ENCODE results near the gene ZSWIM7.
A peak's percentile ranks its signal among the peaks of the same experiment; 100 is the strongest.
"Not testable (repeated sequence)": the region's sequence is repeated elsewhere in the genome, so short reads cannot be mapped to it uniquely, and the experiment has no call there.

ZSWIM7 gene

DNA sequence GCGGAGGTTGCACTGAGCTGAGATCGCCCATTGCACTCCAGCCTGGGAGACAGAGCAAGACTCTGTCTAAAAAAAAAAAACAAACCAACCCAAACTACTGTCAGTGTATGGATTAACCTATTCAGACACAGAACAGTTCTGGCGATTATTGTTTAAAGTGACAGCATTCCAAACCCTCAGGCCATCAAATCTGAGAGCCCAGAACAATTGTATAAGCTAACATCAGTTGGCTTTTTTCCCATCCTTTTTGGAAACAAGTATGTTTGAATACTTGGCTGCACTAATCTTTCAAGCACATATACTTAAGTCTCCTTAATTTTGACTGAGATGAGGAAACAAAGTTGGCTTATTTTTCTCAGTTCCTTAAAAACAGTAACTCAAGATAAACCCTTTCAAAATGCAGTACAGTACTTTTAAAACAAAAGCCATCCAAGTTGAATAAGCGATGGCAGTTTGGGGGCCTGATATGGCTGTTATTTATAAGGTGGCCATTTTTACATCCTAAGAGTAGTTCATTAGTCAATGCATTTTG lies 1.4 kb downstream of the ZSWIM7 start:
- DNase-seq (ENCODE audit: low spot score): no peak

DNA sequence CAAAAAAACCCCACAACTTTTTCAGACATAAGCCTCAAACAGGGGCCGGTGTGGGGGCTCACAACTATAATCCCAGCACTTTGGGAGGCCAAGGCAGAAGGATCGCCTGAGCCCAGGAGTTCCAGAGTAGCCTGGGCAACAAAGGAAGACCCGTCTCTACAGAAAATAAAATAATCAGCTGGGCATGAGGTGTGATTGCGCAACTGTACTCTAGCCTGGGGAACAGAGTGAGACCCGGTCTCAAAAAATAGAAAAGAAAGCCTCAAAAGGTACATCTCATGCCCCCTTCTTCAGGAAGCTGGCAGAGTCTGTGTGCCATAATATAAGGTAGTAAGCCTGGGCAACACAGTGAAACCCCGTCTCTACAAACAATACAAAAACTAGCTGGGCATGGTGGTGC lies 3.2 kb downstream of the ZSWIM7 start:
- DNase-seq (ENCODE audit: low spot score): no peak

DNA sequence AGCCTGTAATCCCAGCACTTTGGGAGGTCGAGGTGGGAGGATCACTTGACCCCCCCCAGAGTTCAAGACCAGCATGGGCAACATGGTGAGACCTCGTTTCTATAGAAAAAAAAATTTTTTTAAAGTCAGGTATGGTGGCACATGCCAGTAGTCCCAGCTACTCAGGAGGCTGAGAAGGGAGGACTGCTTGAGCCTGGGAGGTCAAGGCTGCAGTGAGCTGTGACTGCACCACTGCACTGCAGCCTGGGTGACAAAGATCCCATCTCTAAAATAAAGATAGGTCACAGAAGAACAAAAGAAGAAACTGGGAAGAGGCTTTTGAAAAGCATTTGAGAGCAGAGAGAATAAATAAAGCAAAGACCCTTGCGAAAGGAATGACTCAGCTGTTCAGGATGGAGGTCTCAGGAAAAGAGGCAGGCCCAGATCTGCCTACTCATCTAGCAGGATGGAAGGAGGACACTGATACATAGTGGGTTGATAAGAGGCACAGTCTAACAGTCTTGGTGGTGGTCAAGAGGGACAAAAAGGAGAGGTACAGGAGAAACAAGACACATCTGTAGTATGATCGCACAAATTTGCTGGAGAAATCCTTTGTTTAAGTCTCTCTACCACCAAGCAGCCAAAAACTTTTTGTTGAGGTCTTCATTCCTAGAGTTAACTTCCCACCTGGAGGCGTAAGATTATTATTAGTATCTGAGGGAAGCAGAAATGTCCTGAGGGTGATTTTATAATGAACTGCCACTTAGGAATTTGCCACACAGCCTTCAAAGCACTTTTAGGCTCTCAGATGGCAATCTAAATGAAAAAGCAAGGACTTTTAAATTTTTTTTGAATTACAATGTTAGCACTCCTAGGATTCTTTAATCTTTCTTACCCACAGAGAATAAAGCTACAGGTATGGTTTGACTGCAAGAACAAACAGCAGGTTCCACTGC lies 17.6 kb downstream of the ZSWIM7 start:
- no peak for DNase-seq (ENCODE audit: low spot score)

DNA sequence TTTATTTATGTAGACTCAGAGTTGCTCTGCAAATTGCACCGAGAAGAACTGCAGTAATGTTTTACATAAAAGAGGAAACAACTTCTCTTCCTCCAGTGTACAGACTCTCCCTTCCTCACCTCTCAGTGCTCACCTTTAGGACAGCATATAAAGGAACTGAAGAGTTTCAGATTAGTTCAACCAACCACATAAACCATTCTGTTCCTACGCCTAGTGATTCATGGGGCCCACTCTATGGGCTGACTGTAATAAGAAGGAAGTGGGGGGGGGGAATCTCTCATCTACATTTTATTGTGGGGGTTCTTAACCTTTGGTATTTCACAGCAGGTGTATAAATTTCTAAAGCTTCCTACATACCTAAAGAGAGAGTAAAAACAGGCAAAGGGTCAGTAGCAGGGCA lies 18.3 kb downstream of the ZSWIM7 start:
- DNase-seq (ENCODE audit: low spot score): no peak

DNA sequence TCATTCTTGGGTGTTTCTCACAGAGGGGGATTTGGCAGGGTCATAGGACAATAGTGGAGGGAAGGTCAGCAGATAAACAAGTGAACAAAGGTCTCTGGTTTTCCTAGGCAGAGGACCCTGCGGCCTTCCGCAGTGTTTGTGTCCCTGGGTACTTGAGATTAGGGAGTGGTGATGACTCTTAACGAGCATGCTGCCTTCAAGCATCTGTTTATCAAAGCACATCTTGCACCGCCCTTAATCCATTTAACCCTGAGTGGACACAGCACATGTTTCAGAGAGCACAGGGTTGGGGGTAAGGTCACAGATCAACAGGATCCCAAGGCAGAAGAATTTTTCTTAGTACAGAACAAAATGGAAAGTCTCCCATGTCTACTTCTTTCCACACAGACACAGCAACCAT lies 20.5 kb downstream of the ZSWIM7 start:
- DNase-seq (ENCODE audit: low spot score): not testable (repeated sequence)

DNA sequence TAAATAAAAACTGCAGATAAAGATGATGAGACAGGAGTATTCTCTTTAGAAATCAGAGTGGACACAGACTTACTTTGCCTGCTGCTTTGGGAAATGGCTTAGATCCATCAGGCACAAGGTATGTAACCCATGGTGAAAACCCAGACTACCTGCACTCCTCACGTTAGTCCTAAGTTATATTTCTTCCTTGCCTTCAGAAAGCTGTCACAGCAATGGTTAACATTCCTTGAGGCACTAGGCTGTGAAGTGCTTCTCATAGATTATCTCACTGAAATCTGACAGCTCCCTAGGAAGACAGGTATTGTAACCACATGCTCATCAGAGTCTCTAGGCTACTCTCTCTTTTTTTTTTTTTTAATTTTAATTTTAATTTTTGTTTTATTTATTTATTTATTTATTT lies 20.9 kb downstream of the ZSWIM7 start:
- no peak for DNase-seq (ENCODE audit: low spot score)

DNA sequence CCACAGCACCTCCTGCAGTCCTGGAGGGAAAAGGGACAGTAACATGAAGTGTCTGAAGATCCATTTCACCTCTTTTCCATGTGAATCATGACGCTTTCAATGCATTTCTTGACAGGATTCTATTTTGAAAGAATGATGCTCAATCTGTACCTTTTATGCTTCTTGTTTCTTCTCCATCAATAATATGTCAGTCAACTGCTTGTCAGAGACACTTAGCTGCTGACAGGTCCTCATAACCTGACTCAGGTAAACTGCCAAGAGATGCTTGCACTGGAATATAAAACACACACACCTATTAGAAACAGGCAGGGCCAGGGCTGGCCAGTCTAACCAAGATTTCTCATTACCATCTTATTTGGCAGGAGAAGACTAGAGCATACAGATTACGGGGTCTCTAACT lies 21.6 kb downstream of the ZSWIM7 start:
- no peak for DNase-seq (ENCODE audit: low spot score)

DNA sequence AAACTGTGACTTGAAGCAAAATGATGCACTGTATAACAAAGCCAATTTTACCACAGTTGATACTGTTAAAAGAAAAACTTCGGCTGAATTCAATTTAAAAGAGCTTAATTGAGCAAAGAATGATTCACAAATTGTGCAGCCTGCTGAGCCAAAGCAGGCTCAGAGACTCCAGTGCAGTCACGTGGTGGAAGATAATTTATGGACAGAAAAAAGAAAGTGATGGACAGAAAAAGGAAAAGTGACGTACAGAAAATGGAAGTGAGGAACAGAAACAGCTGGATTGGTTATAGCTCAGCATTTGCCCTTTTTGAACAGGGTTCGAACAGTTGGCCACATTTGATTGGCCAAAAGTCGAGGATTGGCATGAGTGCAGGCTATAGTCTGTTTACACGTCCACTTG lies 25.7 kb downstream of the ZSWIM7 start:
- no peak for DNase-seq (ENCODE audit: low spot score)

DNA sequence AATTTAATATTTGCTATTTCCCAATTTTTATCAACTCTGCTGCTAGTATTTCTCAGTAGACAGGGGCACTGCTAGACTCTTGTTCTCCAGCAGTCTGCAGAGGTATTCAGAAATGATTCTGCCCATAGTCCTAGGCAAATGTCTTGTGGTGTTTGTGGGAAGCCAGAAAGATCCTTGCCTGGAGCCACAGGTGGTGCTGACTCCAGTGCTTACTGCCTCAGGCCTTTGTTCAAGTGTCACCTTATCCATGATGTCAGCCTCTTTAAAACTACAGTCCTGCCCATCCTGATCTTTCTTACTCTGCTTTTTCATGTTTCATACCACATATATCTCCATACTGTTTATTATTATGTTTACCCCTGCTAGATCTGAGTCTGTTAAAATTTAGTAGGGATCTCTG lies 26.5 kb downstream of the ZSWIM7 start:
- DNase-seq (ENCODE audit: low spot score): no peak

DNA sequence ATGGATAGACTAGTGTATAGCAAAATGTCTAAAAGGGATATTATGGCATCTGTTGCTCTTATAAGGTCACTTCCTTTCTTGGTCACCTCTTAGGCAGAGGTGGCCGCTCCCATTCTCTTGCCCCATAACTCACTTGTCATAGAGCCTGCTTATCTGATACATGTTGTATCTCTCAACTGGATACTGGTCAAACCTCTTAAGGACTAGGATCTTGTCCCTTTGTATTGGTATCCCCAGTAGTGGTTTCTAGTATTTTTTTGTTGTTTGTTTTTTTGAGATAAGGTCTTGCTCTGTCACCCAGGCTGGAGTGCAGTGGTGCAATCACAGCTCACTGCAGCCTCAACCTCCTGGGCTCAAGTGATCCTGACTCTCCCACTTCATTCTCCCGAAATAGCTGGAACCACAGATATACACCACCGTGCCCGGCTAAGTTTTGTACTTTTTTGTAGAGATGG lies 27.0 kb downstream of the ZSWIM7 start:
- DNase-seq (ENCODE audit: low spot score): no peak

DNA sequence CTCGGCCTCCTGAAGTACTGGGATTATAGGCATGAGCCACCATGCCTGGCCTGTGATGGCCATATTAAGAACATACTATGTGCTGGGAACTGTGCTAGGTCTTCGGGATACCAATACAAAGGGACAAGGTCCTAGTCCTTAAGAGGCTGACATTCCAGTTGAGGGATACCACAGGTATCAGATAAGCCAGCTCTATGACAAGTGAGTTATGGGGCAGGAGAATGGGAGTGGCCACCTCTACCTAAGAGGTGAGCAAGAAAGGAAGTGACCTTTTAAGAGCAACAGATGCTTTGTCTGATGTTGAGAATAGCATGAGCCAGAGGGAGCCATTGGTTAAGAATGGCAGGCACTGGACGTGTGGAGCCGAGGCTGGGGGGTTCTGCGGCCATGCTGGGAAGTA lies 27.6 kb downstream of the ZSWIM7 start:
- DNase-seq (ENCODE audit: low spot score): no peak

DNA sequence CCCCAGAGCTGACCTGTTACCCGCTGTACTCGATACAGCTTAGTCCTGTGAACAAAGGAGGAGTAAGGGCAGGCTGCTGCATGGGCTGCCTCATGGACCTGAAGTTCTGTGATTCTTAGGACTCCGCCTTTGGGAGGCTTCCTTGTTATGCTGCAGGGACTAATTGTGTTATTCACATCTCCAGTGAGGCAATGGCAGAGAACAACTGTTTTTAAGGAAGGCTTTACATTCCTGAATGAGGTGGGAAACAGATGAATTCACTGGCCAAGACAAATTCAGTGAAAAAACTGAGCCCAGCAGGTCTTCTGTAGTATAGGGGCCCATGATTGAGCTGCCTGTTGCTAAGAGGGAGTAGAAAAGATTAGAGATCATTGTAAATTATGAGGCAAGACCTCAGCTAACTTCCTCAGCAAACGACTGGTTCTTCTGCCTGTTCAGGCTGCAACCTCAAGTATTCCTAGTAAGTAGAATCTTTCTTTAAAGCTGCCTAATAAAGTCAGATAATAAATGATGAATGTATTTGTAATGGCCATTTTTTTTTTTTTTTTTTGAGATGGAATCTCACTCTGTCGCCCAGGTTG lies 28.3 kb downstream of the ZSWIM7 start:
- DNase-seq (ENCODE audit: low spot score): no peak

DNA sequence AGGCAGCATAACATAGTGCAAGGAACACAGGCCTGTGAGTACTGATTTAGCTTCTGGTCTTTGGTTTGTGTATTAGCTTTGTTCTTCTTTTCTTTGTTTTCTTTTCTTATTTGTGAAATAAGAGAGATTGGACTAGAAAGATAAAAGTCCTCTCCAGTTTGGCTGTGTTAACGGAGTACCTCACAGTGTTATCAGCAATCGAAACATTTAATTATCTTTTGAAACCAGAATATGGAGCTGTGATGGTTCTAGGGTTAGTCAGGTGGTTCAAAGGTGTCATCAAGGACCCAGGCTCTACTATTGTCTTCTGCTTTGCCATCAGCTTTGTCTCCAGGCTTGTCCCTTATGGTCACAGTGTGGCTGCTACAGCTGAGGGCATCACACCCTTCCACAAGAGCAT lies 29.0 kb downstream of the ZSWIM7 start:
- no peak for DNase-seq (ENCODE audit: low spot score)

DNA sequence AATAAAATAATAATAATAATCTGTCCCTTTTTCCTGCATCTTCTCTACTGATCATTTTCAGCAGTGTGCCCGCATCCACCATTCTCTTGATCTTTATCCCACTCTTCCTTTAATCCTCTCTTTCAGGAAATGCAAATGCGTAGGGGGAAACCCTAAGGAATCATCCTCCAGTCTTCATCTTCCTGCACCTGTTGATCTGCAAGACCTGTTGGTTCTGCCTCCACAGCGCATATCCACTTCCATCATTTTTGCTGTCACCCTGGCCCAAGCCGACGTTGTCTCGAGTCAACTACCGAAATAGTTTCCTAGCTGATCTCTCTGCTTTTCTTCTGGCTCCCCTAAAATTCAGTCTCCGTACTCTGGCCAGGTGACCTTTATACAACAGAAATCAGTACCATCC lies 30.0 kb downstream of the ZSWIM7 start:
- DNase-seq (ENCODE audit: low spot score): no peak

DNA sequence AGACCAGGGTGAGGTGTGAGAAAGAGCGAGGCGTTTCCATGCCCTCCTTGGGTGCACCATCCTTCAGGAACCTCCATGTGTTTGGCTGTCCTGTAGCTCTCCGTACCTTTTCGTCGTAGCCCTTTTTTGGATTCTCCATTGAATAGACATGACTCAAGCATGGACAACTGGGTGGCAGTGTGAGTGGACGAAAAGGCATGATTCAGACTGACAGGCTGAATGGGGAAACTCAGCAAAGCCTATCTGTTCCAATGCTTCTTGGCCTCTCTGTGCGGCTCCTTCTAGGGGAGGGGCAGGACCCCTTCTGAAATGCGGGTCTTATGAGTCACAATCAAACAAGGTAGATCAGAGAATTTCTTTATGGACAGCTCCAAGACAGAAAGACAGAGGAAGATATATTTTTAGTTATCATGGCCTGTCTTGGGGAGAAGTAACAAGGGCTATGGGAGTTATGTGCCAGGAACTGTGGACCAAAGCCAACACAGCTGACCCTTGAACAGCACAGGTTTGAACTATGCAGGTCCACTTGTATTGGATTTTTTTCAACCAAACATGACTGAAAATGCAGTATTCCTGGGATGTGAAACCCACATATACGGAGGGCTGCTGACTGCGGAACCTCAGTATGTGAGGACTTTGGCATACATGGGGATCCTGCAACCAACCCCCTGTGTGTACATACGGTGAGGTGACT lies 31.7 kb downstream of the ZSWIM7 start:
- DNase-seq (ENCODE audit: low spot score): no peak

DNA sequence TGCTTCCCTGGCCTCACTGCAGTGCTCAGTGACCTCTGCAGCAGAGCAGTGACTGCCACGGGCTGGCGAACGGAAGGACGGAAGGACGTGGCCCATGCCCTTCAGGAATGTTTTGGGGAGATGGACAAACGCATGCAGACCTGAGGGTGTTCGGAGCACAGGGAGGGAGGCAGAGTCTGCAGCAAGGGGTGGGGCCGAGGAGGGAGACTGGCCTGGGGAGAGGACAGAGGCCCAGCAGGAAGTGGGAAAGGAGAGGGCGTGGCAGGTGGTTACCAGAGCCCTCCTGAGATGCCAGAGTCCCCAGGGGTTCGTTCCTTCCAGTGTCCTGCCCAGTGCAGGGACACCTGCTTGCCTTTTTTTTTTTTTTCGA lies 32.6 kb downstream of the ZSWIM7 start:
- DNase-seq (ENCODE audit: low spot score): no peak

DNA sequence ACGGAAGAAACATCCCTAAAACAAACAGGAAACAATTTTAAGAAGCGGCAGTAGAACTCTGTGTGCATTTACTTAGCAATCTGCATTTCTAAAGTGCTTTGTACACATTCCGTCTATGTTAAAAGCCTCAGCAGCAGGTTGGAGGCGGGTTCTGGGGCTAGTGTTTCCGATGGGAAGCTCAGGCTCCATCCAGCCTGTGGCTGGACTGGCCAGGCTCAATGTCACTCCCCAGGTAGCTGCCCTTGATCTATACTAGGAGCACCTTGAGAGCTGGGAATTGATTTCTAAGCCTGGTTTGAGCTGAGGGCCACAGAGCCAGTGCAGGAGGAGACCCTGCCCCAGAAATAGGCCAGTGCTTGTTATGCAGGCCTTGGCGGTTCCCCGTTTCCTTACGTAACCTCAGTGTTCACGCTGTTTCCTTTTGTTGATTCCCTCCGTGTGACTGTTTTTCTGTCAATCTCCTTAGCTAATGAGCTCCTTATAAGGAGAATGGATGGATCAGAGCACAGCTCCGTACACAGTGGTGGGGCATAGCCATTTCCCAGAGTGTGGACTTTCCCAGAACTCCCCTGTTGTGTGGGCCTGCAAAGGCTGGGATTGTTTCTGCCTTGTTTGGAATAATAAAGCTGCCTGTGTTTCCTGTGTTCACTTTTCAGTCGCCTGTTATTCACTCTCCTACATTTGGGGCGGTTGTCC lies 33.2 kb downstream of the ZSWIM7 start:
- no peak for DNase-seq (ENCODE audit: low spot score)

DNA sequence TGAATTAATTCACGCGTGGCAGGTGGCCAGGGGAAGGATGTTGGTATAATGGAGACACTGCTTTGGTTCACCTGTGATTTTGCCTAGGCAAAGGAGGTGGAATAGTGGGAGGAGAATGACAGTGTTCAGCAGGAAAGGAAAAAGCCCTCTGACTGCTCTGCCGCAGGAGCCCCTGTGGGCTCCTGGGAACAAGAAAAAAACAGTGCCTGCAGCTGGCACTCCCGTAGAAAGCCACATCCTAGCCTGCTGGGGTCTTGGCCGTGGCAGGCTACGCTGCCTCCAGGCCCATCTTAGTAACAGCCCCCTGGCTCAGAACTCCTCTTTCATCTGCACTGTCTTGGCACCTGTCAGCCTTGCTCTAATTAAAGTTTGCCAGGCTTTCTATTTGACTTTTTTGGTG lies 34.0 kb downstream of the ZSWIM7 start:
- no peak for DNase-seq (ENCODE audit: low spot score)

DNA sequence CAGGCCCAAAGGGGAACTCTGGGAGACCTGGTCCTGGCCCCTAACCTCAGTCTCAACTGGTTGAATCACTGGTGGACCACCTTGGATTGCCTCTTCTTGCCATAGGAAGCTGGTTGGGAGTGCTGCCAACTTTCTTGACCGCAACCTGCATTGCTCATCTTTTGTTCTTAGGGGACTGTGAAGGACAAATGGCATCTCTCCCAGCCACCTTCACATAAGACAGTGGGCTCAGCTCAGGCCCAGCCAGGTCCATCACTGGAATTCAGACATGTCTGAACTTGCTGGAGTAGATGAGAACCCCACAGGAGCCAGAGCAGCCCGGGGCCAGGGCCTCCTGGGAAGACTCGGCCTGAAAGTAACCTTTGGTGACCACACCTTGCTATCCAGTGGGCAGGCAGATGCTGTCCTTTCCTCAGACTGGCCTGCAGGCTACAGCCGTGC lies 35.8 kb downstream of the ZSWIM7 start:
- DNase-seq (ENCODE audit: low spot score): no peak

DNA sequence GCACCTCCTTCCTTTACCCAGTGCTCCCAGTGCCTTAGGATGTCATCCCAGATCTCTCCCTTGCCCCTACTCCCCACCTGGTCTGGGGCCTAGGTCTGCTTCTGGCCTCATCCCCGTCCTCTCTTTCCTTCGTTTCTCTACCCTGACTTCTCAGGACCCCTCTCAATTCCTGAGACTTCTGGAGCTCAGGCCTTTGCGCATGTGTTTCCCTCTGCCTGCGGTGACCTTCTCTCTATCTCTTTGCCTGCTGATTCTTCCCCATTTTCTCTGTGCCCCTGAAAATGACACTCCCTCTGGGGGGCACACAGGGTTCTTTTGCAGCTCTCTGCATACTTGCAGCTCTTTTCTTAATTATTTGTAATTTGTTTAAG lies 41.0 kb downstream of the ZSWIM7 start:
- no peak for DNase-seq (ENCODE audit: low spot score)

DNA sequence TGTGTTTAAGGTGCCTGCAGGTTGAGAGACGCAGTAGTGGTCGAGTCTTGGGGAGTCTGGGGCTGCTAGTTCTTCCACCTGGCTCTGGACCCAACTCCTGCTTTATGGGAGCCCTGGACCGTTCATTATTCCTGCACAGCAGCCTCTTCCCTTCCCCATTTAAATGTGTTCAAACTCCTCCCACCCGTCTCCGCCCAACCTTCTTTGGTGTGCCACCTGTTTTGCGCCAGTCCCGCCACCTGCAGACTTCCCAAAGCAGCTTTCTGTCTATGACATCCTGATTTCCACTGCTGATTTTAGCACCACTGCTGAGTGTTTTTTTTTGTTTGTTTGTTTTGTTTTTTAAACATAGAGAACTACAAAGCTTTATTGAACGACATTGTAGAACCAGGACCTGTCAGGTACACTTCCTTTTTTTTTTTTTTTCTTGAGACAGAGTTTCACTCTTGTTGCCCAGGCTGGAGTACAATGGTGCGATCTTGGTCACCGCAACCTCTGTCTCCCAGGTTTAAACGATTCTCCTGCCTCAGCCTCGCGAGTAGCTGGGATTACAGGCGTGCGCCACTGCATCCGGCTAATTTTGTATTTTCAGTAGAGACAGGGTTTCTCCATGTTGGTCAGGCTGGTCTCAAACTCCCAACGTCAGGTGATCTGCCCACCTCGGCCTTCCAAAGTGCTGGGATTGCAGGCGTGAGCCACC lies 41.7 kb downstream of the ZSWIM7 start:
- no peak for DNase-seq (ENCODE audit: low spot score)

DNA sequence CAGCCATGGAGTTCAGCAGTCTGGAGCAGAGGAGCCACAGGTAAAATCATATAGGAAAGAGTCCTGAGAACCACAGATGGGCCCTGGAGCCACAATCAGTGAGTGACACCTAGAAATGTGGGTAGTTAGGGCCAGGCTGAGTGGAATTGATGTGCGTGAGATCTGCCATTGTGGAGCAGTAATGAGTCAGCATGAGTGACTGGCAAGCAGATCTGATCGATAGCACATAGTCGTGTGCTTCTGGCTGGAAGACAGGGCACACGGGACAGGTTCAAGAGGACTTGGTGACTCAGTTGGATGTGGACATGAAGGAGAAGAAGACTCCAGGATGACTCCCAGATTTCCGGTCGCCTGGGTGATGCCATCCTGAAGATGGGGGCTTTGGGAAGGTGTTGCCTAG lies 42.3 kb downstream of the ZSWIM7 start:
- DNase-seq (ENCODE audit: low spot score): peak; percentile 53

All from hematopoietic multipotent progenitor cell treated with erythropoietin and hydrocortisone succinate and interleukin-3 and kit ligand, for 17 days (in vitro differentiated cells).